ENCODE data around the gene DCAF10.
"Not testable (repeated sequence)": the region's sequence is repeated elsewhere in the genome, so short reads cannot be mapped to it uniquely, and the experiment has no call there.

DNA sequence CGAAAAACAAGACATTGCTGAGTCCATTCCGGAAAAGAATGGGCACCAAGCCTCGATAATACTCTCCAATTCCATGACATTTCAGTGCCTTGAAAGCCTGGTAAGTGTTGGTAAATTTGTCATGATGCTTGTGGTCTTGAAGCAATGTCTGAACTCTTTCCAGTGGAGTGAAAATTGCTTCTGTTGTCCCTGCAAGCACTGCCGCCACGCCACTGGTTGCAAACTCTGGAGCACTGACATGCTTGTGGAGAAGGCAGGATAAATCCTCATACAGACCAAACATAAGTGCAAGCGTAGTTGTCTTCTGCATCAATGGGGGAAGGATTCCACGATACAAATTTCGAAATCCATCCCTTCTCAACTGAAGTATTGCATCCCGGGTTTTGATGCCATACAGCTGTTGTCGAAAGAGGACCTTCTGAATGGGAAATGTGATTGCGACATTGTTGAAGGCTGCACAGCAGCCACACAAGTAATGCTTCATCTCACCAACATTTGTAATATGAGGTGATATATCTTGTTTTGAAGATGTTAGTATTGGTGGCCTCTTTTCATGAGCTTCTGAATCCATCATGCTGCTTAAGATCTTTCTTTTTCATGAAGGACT is 87.5 kb downstream of the DCAF10 start:
- TF ChIP-seq, protein P1, sequence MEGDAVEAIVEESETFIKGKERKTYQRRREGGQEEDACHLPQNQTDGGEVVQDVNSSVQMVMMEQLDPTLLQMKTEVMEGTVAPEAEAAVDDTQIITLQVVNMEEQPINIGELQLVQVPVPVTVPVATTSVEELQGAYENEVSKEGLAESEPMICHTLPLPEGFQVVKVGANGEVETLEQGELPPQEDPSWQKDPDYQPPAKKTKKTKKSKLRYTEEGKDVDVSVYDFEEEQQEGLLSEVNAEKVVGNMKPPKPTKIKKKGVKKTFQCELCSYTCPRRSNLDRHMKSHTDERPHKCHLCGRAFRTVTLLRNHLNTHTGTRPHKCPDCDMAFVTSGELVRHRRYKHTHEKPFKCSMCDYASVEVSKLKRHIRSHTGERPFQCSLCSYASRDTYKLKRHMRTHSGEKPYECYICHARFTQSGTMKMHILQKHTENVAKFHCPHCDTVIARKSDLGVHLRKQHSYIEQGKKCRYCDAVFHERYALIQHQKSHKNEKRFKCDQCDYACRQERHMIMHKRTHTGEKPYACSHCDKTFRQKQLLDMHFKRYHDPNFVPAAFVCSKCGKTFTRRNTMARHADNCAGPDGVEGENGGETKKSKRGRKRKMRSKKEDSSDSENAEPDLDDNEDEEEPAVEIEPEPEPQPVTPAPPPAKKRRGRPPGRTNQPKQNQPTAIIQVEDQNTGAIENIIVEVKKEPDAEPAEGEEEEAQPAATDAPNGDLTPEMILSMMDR (IDR thresholded peaks at IDR 0.05 in 8 of 11, conservative IDR thresholded peaks at IDR 0.05 in 3 of 11) = not testable (repeated sequence)
- TF ChIP-seq POLR2A (IDR thresholded peaks at IDR 0.05) = not testable (repeated sequence)
- peak in 1 of 3 donors; percentile 61 for TF ChIP-seq POLR2AphosphoS5 (IDR thresholded peaks at IDR 0.05)
